ENCODE measurements around the gene ZNF573.
"Not testable (repeated sequence)": the region's sequence is repeated elsewhere in the genome, so short reads cannot be mapped to it uniquely, and the experiment has no call there.

Gene ZNF573

GRCh38 chr19:37757683-37758082 is 21.7 kb downstream of the ZNF573 start:
- H3K27me3 ChIP-seq (replicated peaks; ENCODE audit: control insufficient read depth, insufficient read depth, low read length); H3K36me3 ChIP-seq (ENCODE audit: control insufficient read depth, insufficient read depth, low read length, severe bottlenecking); DNase-seq (ENCODE audit: low read depth); H3K9me3 ChIP-seq (ENCODE audit: control insufficient read depth, low read length); H3K4me3 ChIP-seq (ENCODE audit: low read length); H3K4me1 ChIP-seq (ENCODE audit: control insufficient read depth, insufficient read depth, low read length); H3K9ac ChIP-seq (ENCODE audit: low read length): not testable (repeated sequence)

DNA sequence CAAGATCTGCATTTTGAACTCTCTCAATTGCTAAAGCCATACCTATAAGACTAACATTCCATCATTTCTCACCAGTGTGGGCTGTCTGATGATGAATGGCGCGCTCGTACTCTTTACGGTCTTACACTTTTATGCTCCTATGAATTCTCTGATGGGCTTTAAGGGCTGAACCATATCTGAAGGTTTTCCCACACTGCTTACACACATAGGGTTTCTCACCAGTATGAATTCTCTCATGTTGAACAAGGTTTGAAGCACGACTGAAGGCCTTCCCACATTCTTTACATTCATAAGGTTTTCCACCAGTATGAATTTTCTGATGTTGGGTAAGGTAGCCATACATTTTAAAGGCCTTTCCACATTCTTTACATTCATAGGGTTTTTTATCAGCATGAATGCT is 41.0 kb downstream of the ZNF573 start:
- peak overlapping the region; percentile 21 for H3K4me3 ChIP-seq (ENCODE audit: low read length)
- H3K27me3 ChIP-seq (replicated peaks; ENCODE audit: control insufficient read depth, insufficient read depth, low read length): no peaks in the 10 kb centered on the region
- DNase-seq (ENCODE audit: low read depth): no peak
- H3K4me1 ChIP-seq (ENCODE audit: control insufficient read depth, insufficient read depth, low read length): no peaks in the 10 kb centered on the region
- no peak overlapping the region for H3K9ac ChIP-seq (ENCODE audit: low read length)
- peaks cover 34% of the 10 kb centered on the region for H3K36me3 ChIP-seq (ENCODE audit: control insufficient read depth, insufficient read depth, low read length, severe bottlenecking)
- H3K9me3 ChIP-seq (ENCODE audit: control insufficient read depth, low read length): peaks cover 82% of the 10 kb centered on the region

- no peak for DNase-seq (ENCODE audit: low read depth)
- Histone ChIP-seq H3K27me3 (replicated peaks; ENCODE audit: control insufficient read depth, insufficient read depth, low read length) (no peaks in the 10 kb centered on the region), H3K9ac (ENCODE audit: low read length) (no peak overlapping the region), H3K4me1 (ENCODE audit: control insufficient read depth, insufficient read depth, low read length) (no peaks in the 10 kb centered on the region), H3K36me3 (ENCODE audit: control insufficient read depth, insufficient read depth, low read length, severe bottlenecking) (no peaks in the 10 kb centered on the region), H3K9me3 (ENCODE audit: control insufficient read depth, low read length) (peaks cover 2% of the 10 kb centered on the region), H3K4me3 (ENCODE audit: low read length) (no peak overlapping the region)
Observed at GRCh38 chr19:37725181-37725580, 54.2 kb downstream of the ZNF573 start.

DNA sequence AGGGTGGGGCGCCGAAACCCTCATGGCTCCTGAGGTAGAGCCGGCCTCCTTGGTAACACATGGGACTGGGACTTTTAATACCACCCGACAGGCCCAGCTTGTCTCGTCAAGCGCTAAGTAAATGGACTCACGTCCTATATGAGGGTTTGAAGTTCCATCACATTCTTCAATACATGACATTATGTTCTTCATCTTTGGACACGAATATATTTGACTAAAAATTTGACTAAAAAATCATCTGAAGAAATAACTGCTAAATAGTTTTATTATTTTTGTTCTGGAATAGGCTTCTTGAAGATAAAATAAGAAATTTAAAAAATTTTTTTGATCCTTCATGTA is 59.5 kb downstream of the ZNF573 start:
- Histone ChIP-seq H3K9me3 (ENCODE audit: control insufficient read depth, low read length) (no peaks in the 10 kb centered on the region), H3K4me1 (ENCODE audit: control insufficient read depth, insufficient read depth, low read length) (peaks cover 7% of the 10 kb centered on the region), H3K4me3 (ENCODE audit: low read length) (peak overlapping the region; percentile 89), H3K36me3 (ENCODE audit: control insufficient read depth, insufficient read depth, low read length, severe bottlenecking) (no peaks in the 10 kb centered on the region), H3K27me3 (replicated peaks; ENCODE audit: control insufficient read depth, insufficient read depth, low read length) (no peaks in the 10 kb centered on the region), H3K9ac (ENCODE audit: low read length) (peak overlapping the region; percentile 90)
- no peak for DNase-seq (ENCODE audit: low read depth)

- Histone ChIP-seq H3K9ac (ENCODE audit: low read length) (peak within 1 kb of the TSS; percentile 90), H3K36me3 (ENCODE audit: control insufficient read depth, insufficient read depth, low read length, severe bottlenecking) (no peaks in the 10 kb centered on the region), H3K4me3 (ENCODE audit: low read length) (peak within 1 kb of the TSS; percentile 89), H3K27me3 (replicated peaks; ENCODE audit: control insufficient read depth, insufficient read depth, low read length) (no peaks in the 10 kb centered on the region), H3K4me1 (ENCODE audit: control insufficient read depth, insufficient read depth, low read length) (peaks cover 7% of the 10 kb centered on the region), H3K9me3 (ENCODE audit: control insufficient read depth, low read length) (no peaks in the 10 kb centered on the region)
- DNase-seq (ENCODE audit: low read depth): peak; percentile 96
Observed at GRCh38 chr19:37719111-37719926, 60.1 kb downstream of the ZNF573 start, which contains the start of gene ZNF607. Gene ZNF607 (minus strand): TSS chr19:37719761. CDS start chr19:37711618, 8,143 bp downstream.

DNA sequence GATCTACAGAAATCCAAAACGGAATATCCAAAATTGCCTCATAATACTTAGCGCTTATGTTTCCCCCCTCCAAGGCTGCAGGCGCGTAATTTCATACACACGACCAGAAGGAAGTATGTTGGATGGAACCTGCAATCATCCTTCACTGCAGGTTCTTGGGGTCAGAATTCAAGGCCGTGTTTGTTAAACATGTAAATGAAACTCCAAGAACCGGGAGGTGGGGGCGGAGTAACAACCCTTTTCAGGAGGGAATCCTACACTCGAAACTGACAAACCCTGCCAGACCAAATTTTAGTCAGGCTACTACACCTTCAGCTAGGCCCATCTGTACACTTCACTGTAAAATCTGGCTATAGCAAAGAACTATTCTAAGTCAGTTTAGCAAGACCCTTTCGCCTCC is 61.1 kb downstream of the ZNF573 start:
- peak overlapping the region; percentile 90 for H3K9ac ChIP-seq (ENCODE audit: low read length)
- H3K9me3 ChIP-seq (ENCODE audit: control insufficient read depth, low read length): no peaks in the 10 kb centered on the region
- DNase-seq (ENCODE audit: low read depth): peak; percentile 1
- no peaks in the 10 kb centered on the region for H3K27me3 ChIP-seq (replicated peaks; ENCODE audit: control insufficient read depth, insufficient read depth, low read length)
- no peaks in the 10 kb centered on the region for H3K36me3 ChIP-seq (ENCODE audit: control insufficient read depth, insufficient read depth, low read length, severe bottlenecking)
- peak overlapping the region; percentile 89 for H3K4me3 ChIP-seq (ENCODE audit: low read length)
- peaks cover 7% of the 10 kb centered on the region for H3K4me1 ChIP-seq (ENCODE audit: control insufficient read depth, insufficient read depth, low read length)

GRCh38 chr19:37716140-37716539 is 63.2 kb downstream of the ZNF573 start:
- Histone ChIP-seq H3K4me1 (ENCODE audit: control insufficient read depth, insufficient read depth, low read length) (peaks cover 7% of the 10 kb centered on the region), H3K9me3 (ENCODE audit: control insufficient read depth, low read length) (peaks cover 11% of the 10 kb centered on the region), H3K27me3 (replicated peaks; ENCODE audit: control insufficient read depth, insufficient read depth, low read length) (no peaks in the 10 kb centered on the region), H3K9ac (ENCODE audit: low read length) (no peak overlapping the region), H3K36me3 (ENCODE audit: control insufficient read depth, insufficient read depth, low read length, severe bottlenecking) (no peaks in the 10 kb centered on the region), H3K4me3 (ENCODE audit: low read length) (no peak overlapping the region)
- no peak for DNase-seq (ENCODE audit: low read depth)

DNA sequence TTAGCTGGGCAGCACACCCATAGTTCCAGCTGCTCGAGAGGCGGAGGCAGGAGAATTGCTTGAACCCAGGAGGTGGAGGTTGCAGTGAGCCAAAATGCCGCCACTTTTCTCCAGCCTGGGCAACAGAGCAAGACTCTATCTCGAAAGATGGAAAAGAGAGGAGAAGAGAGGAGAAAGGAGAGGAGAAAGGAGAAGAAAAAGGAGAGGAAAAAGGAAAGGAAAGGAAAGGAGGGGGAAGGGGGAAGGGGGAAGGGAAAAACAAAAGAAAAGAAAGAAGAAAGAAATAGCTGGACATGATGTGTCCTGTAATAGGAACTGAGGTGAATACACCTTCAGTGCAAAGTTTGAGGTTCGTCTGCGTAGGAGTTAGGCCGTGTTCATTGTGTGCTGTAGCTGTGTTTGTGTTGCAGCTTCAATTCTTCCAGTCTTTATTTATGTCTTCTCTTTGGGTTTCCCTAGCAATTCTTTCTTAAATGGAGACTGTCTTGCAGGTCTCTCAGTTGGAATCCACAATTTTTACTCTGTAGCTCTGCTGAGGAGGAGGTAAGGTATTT is 73.3 kb downstream of the ZNF573 start:
- Histone ChIP-seq H3K4me1 (ENCODE audit: control insufficient read depth, insufficient read depth, low read length) (no peaks in the 10 kb centered on the region), H3K4me3 (ENCODE audit: low read length) (no peak overlapping the region), H3K27me3 (replicated peaks; ENCODE audit: control insufficient read depth, insufficient read depth, low read length) (no peaks in the 10 kb centered on the region), H3K36me3 (ENCODE audit: control insufficient read depth, insufficient read depth, low read length, severe bottlenecking) (peaks cover 17% of the 10 kb centered on the region), H3K9me3 (ENCODE audit: control insufficient read depth, low read length) (peaks cover 8% of the 10 kb centered on the region), H3K9ac (ENCODE audit: low read length) (no peak overlapping the region)
- no peak for DNase-seq (ENCODE audit: low read depth)

DNA sequence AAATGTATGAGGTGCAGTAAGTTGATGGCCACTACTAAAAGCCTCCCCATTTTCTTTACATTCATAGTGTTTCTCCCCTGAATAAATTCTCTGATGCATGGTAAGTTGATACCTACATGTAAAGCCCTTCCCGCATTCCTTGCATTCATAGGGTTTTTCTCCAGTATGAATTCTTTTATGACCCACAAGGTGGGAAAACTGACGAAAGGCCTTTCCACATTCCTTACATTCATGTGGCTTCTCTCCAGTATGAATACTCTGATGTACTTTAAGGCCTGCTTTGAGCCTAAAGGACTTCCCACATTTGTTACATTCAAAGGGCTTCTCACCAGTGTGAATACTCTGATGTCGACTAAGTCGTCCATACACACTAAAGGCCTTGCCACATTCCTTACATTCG is 80.3 kb downstream of the ZNF573 start:
- H3K9me3 ChIP-seq (ENCODE audit: control insufficient read depth, low read length): peaks cover 44% of the 10 kb centered on the region
- H3K27me3 ChIP-seq (replicated peaks; ENCODE audit: control insufficient read depth, insufficient read depth, low read length): no peaks in the 10 kb centered on the region
- peaks cover 22% of the 10 kb centered on the region for H3K36me3 ChIP-seq (ENCODE audit: control insufficient read depth, insufficient read depth, low read length, severe bottlenecking)
- H3K9ac ChIP-seq (ENCODE audit: low read length): no peak overlapping the region
- no peaks in the 10 kb centered on the region for H3K4me1 ChIP-seq (ENCODE audit: control insufficient read depth, insufficient read depth, low read length)
- no peak for DNase-seq (ENCODE audit: low read depth)
- no peak overlapping the region for H3K4me3 ChIP-seq (ENCODE audit: low read length)

GRCh38 chr19:37698216-37698615 is 81.2 kb downstream of the ZNF573 start:
- Histone ChIP-seq H3K9me3 (ENCODE audit: control insufficient read depth, low read length) (peaks cover 44% of the 10 kb centered on the region), H3K27me3 (replicated peaks; ENCODE audit: control insufficient read depth, insufficient read depth, low read length) (no peaks in the 10 kb centered on the region), H3K9ac (ENCODE audit: low read length) (no peak overlapping the region), H3K4me3 (ENCODE audit: low read length) (no peak overlapping the region), H3K4me1 (ENCODE audit: control insufficient read depth, insufficient read depth, low read length) (no peaks in the 10 kb centered on the region), H3K36me3 (ENCODE audit: control insufficient read depth, insufficient read depth, low read length, severe bottlenecking) (peaks cover 18% of the 10 kb centered on the region)
- DNase-seq (ENCODE audit: low read depth): no peak

- no peak for DNase-seq (ENCODE audit: low read depth)
- Histone ChIP-seq H3K4me1 (ENCODE audit: control insufficient read depth, insufficient read depth, low read length) (no peaks in the 10 kb centered on the region), H3K9ac (ENCODE audit: low read length) (no peak overlapping the region), H3K4me3 (ENCODE audit: low read length) (no peak overlapping the region), H3K9me3 (ENCODE audit: control insufficient read depth, low read length) (peaks cover 43% of the 10 kb centered on the region), H3K27me3 (replicated peaks; ENCODE audit: control insufficient read depth, insufficient read depth, low read length) (no peaks in the 10 kb centered on the region), H3K36me3 (ENCODE audit: control insufficient read depth, insufficient read depth, low read length, severe bottlenecking) (peaks cover 17% of the 10 kb centered on the region)
Observed at GRCh38 chr19:37695144-37695899, 84.1 kb downstream of the ZNF573 start.
